A549 (cell line): ENCODE data around the gene PLTP. TPM values are rescaled to one million over a fixed set of nuclear protein-coding genes. Genes with fewer than 3 reads are reported as not detected.

Source experiments
- ATAC-seq, 2 experiments: fragments of 200-7000 bp in 1 of 2; fragments of >200 bp in 1 of 2; cut with Nextera tagmentation in 1 of 2; cut with Tn5 transposase in 1 of 2; 3 replicates each; pipeline versions ENCODE4 v1.8.0 to v1.9.1; 2018 to 2020; ENCODE audit warnings: mild to moderate bottlenecking in 1 of 2, moderate library complexity in 1 of 2
- CTCF ChIA-PET: fragments of 300-600 bp; sonication (Branson Sonifier 250); formaldehyde crosslinking; extraction: SDS; loops from one replicate; lab custom pipeline; 2021; ENCODE audit warnings: antibody characterized with exemption, inconsistent platforms; lab: Yijun Ruan, JAX
- POLR2A ChIA-PET: fragments of 350-600 bp; formaldehyde crosslinking; extraction: SDS; loops from one replicate; lab custom pipeline; 2021; ENCODE audit warnings: antibody characterized with exemption, inconsistent platforms; lab: Yijun Ruan, JAX
- DNase-seq, 2 experiments: peaks; one replicate each; pipeline versions ENCODE4 v3.0.0 to v3.0.0-alpha.2; 2011 to 2016; ENCODE audit warnings: low read depth in 1 of 2, low spot score in 1 of 2
- FAIRE-seq: peaks from 2 replicates; lab custom pipeline; 2011; peaks lifted over from hg19 to GRCh38; lab: Jason Lieb, UNC
- H3K27ac ChIP-seq, 2 experiments: fragments of >200 bp; sonication (Bioruptor Twin); formaldehyde crosslinking; 3 replicates each; pipeline ENCODE4 v1.5.1; 2016 to 2017
- H3K4me1 ChIP-seq: fragments of >200 bp; sonication (Bioruptor Twin); formaldehyde crosslinking; 3 replicates; pipeline ENCODE4 v1.6.1; 2016
- H3K4me2 ChIP-seq: fragments of >200 bp; sonication (Bioruptor Twin); formaldehyde crosslinking; 3 replicates; pipeline ENCODE4 v1.6.1; 2016
- H3K4me3 ChIP-seq: fragments of >200 bp; sonication (Bioruptor Twin); formaldehyde crosslinking; 3 replicates; pipeline ENCODE4 v1.5.1; 2016
- H3K9me3 ChIP-seq: fragments of >200 bp; sonication (Bioruptor Twin); formaldehyde crosslinking; 3 replicates; pipeline ENCODE4 v1.6.1; 2016
- BHLHE40 ChIP-seq: IDR thresholded peaks from 2 replicates; pipeline ENCODE4 v1.6.1; 2012; ENCODE audit warnings: low read depth, low read length, inconsistent platforms
- CHD4 ChIP-seq: fragments of 200-600 bp; sonication (generic); IDR thresholded peaks from 2 replicates; pipeline ENCODE4 v1.6.1; 2016; ENCODE audit warnings: antibody characterized with exemption, mild to moderate bottlenecking, borderline replicate concordance
- ELK1 ChIP-seq: fragments of 150-350 bp; IDR thresholded peaks from 2 replicates; pipeline ENCODE4 v1.6.1; 2014; ENCODE audit warnings: low read depth, mild to moderate bottlenecking, low read length
- FOSL2 ChIP-seq, 2 experiments: fragments of 450-650 bp in 1 of 2; fragments of >200 bp in 1 of 2; sonication (Bioruptor Twin) in 1 of 2; formaldehyde crosslinking; IDR thresholded peaks; 2 replicates each; pipeline versions ENCODE4 v1.5.0 to v1.6.1; 2016 to 2020; ENCODE audit warnings: mild to moderate bottlenecking in 1 of 2, moderate library complexity in 1 of 2
- GATA3 ChIP-seq: IDR thresholded peaks from 2 replicates; pipeline ENCODE4 v1.6.1; 2012; ENCODE audit warnings: borderline replicate concordance
- HOXB5 ChIP-seq: fragments of 250-450 bp; sonication (Bioruptor Pico); IDR thresholded peaks from 2 replicates; pipeline ENCODE4 v1.5.0; 2020; ENCODE audit warnings: mild to moderate bottlenecking, moderate library complexity
- KDM5A ChIP-seq: fragments of 200-600 bp; sonication (generic); IDR thresholded peaks from 2 replicates; pipeline ENCODE4 v1.6.1; 2016; ENCODE audit warnings: antibody characterized with exemption, mild to moderate bottlenecking
- MAZ ChIP-seq: fragments of 150-350 bp; IDR thresholded peaks from 2 replicates; pipeline ENCODE4 v1.6.1; 2014; ENCODE audit warnings: antibody characterized with exemption, low read depth, low read length, borderline replicate concordance
- MYC ChIP-seq: IDR thresholded peaks from 2 replicates; pipeline ENCODE4 v1.6.1; 2012; ENCODE audit warnings: mild to moderate bottlenecking, inconsistent platforms, low read length, improper control_type of control experiment, borderline replicate concordance
- NFE2L2 ChIP-seq: fragments of 150-350 bp; conservative IDR thresholded peaks from 2 replicates; pipeline ENCODE4 v1.6.1; 2014; ENCODE audit warnings: low read length
- NR3C1 ChIP-seq: fragments of >200 bp; sonication (Bioruptor Twin); formaldehyde crosslinking; IDR thresholded peaks from 3 replicates; pipeline ENCODE4 v1.6.1; 2017
- PHF8 ChIP-seq: fragments of 200-600 bp; sonication (generic); IDR thresholded peaks from 2 replicates; pipeline ENCODE4 v1.6.1; 2016; ENCODE audit warnings: low read depth, mild to moderate bottlenecking, antibody characterized with exemption, moderate library complexity, borderline replicate concordance
- REST ChIP-seq: fragments of 200-600 bp; sonication (generic); IDR thresholded peaks from 2 replicates; pipeline ENCODE4 v1.6.1; 2016; ENCODE audit warnings: antibody characterized with exemption, mild to moderate bottlenecking, moderate library complexity
- RNF2 ChIP-seq: fragments of 200-600 bp; sonication (generic); IDR thresholded peaks from 2 replicates; pipeline ENCODE4 v1.6.1; 2016; ENCODE audit warnings: low read depth, mild to moderate bottlenecking, antibody characterized with exemption, moderate library complexity, borderline replicate concordance
- TP53 ChIP-seq: fragments of 250-450 bp; sonication (Bioruptor Pico); IDR thresholded peaks from 2 replicates; pipeline ENCODE4 v1.5.0; 2021; ENCODE audit warnings: mild to moderate bottlenecking, moderate library complexity
- ZFP36 ChIP-seq: fragments of 450-650 bp; IDR thresholded peaks from 2 replicates; pipeline ENCODE4 v1.6.1; 2014; ENCODE audit warnings: borderline replicate concordance; ENCODE audit not compliant: partially characterized antibody
- ZNF302 ChIP-seq: fragments of 250-450 bp; sonication (Bioruptor Pico); IDR thresholded peaks from 2 replicates; pipeline ENCODE4 v1.9.0; 2021; ENCODE audit warnings: inconsistent platforms, mild to moderate bottlenecking, moderate library complexity
- WGBS: methylation state at CpG from one replicate; pipeline ENCODE4 v1.1.6; 2017; ENCODE audit errors: missing lambda C conversion rate; 5-methylcytosine and 5-hydroxymethylcytosine counted together
- polyA plus RNA-seq, 4 experiments: library from polyadenylated mRNA; depleted of rRNA in 3 of 4; stranded (reverse); fragments of >200 nt; fragmentation: RNase III in 1 of 4; extraction: RNeasy Plus Mini Kit Qiagen cat#74134 plus additional on column Dnase treatment in 1 of 4; gene quantifications; 2 replicates in 3 of 4; 3 replicates in 1 of 4; pipeline ENCODE4 v1.2.3, GENCODE V29; 2011 to 2017
- TF ChIP-seq, protein P1 (sequence below): IDR thresholded peaks from 2 replicates; pipeline ENCODE4 v1.6.1; 2012; ENCODE audit warnings: low read depth, borderline replicate concordance
- TF ChIP-seq, protein P2 (sequence below): IDR thresholded peaks from 2 replicates; pipeline ENCODE4 v1.6.1; 2012

The PLTP gene
- polyA plus RNA-seq, 2 of the 4 experiments (the other 2 are of a cell fraction): 1.6 to 2.7 TPM

GRCh38 chr20:45892828-45893500, 19.0 kb downstream of the PLTP start:
- no peak for TF ChIP-seq ELK1
- no peak for TF ChIP-seq BHLHE40
- TF ChIP-seq ZNF302 (CRISPR knock-in tag): no peak
- no peak for TF ChIP-seq FOSL2 (IDR thresholded peaks at IDR 0.05)
- TF ChIP-seq FOSL2 (CRISPR knock-in tag; IDR thresholded peaks at IDR 0.05): no peak
- no peak for TF ChIP-seq GATA3
- TF ChIP-seq RNF2: no peak
- TF ChIP-seq, protein P1, sequence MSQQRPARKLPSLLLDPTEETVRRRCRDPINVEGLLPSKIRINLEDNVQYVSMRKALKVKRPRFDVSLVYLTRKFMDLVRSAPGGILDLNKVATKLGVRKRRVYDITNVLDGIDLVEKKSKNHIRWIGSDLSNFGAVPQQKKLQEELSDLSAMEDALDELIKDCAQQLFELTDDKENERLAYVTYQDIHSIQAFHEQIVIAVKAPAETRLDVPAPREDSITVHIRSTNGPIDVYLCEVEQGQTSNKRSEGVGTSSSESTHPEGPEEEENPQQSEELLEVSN: no peak
- no peak for TF ChIP-seq REST
- TF ChIP-seq, protein P2, sequence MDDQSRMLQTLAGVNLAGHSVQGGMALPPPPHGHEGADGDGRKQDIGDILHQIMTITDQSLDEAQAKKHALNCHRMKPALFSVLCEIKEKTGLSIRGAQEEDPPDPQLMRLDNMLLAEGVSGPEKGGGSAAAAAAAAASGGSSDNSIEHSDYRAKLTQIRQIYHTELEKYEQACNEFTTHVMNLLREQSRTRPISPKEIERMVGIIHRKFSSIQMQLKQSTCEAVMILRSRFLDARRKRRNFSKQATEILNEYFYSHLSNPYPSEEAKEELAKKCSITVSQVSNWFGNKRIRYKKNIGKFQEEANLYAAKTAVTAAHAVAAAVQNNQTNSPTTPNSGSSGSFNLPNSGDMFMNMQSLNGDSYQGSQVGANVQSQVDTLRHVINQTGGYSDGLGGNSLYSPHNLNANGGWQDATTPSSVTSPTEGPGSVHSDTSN: no peak
- TF ChIP-seq HOXB5 (CRISPR knock-in tag): no peak
- TF ChIP-seq NFE2L2: no peak
- no peak for TF ChIP-seq KDM5A
- TF ChIP-seq ZFP36: no peak
- no peak for TF ChIP-seq CHD4
- no peak for TF ChIP-seq PHF8
- TF ChIP-seq TP53 (CRISPR knock-in tag): no peak
- TF ChIP-seq MYC: no peak
- TF ChIP-seq MAZ: no peak
- no peak for TF ChIP-seq NR3C1
- no peak for DNase-seq
- no peak overlapping the region for H3K4me2 ChIP-seq
- POLR2A ChIA-PET: interaction anchor here (1.3 to 2.1 kb wide), 2 partner anchors 12 to 41 kb away, joined by 4 to 9 read pairs; partner anchors contain the start of genes PCIF1 and ZSWIM1
- H3K4me1 ChIP-seq: peaks cover 14% of the 10 kb centered on the region
- CTCF ChIA-PET: interaction anchor here (0.7 to 2.6 kb wide), 9 partner anchors 11 to 76 kb away, joined by 3 to 9 read pairs (median 5); no protein-coding TSS in a partner anchor
- no peak for ATAC-seq
- H3K27ac ChIP-seq: no peak overlapping the region
- no peak overlapping the region for H3K4me3 ChIP-seq
- no peaks in the 10 kb centered on the region for H3K9me3 ChIP-seq
- no peak for FAIRE-seq
- WGBS: 79% methylated on average over 4 of the region's 4 CpGs
